SK-N-SH (cell line): Measurements from ENCODE around the gene HSPBP1.

Source experiments
- CHD2 ChIP-seq: fragments of 150-350 bp; IDR thresholded peaks from 2 replicates; pipeline ENCODE4 v1.6.1; 2018; ENCODE audit warnings: low read length; ENCODE audit not compliant: partially characterized antibody
- EP300 ChIP-seq, 2 experiments: IDR thresholded peaks; 2 replicates each; pipeline versions ENCODE4 v1.4.0 to v1.6.1; 2012; ENCODE audit warnings: borderline replicate concordance in 1 of 2, low read depth in 1 of 2, low read length in 1 of 2
- MXI1 ChIP-seq: IDR thresholded peaks from 2 replicates; pipeline ENCODE4 v1.6.1; 2012; ENCODE audit warnings: mild to moderate bottlenecking, low read depth, low read length, improper control_type of control experiment
- POLR2AphosphoS5 ChIP-seq: IDR thresholded peaks from 2 replicates; pipeline ENCODE4 v1.6.1; 2012; ENCODE audit warnings: low read depth, low read length
- RAD21 ChIP-seq: IDR thresholded peaks from 2 replicates; pipeline ENCODE4 v1.6.1; 2012; ENCODE audit warnings: mild to moderate bottlenecking, low read length
- TAF1 ChIP-seq: IDR thresholded peaks from 2 replicates; pipeline ENCODE4 v1.6.1; 2012; ENCODE audit warnings: low read depth, mild to moderate bottlenecking, low read length, moderate library complexity, borderline replicate concordance
- TCF12 ChIP-seq: IDR thresholded peaks from 2 replicates; pipeline ENCODE4 v1.4.0; 2012
- TF ChIP-seq, protein P1 (sequence below): fragments of 200-600 bp; sonication (generic); IDR thresholded peaks from 2 replicates; pipeline ENCODE4 v1.6.1; 2017; ENCODE audit warnings: antibody characterized with exemption, mild to moderate bottlenecking, moderate library complexity
- TF ChIP-seq, protein P2 (sequence below): IDR thresholded peaks from 2 replicates; pipeline ENCODE4 v1.4.0; 2012; ENCODE audit warnings: low read depth
- TF ChIP-seq, protein P3 (sequence below): fragments of 150-350 bp; IDR thresholded peaks from 2 replicates; pipeline ENCODE4 v1.6.1; 2016; ENCODE audit warnings: mild to moderate bottlenecking, low read depth, low read length

GRCh38 chr19:55289117-55289796 is 9.3 kb upstream of the HSPBP1 start:
- TF ChIP-seq, protein P1, sequence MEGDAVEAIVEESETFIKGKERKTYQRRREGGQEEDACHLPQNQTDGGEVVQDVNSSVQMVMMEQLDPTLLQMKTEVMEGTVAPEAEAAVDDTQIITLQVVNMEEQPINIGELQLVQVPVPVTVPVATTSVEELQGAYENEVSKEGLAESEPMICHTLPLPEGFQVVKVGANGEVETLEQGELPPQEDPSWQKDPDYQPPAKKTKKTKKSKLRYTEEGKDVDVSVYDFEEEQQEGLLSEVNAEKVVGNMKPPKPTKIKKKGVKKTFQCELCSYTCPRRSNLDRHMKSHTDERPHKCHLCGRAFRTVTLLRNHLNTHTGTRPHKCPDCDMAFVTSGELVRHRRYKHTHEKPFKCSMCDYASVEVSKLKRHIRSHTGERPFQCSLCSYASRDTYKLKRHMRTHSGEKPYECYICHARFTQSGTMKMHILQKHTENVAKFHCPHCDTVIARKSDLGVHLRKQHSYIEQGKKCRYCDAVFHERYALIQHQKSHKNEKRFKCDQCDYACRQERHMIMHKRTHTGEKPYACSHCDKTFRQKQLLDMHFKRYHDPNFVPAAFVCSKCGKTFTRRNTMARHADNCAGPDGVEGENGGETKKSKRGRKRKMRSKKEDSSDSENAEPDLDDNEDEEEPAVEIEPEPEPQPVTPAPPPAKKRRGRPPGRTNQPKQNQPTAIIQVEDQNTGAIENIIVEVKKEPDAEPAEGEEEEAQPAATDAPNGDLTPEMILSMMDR, result no peak
- no peak for TF ChIP-seq EP300 (IDR thresholded peaks at IDR 0.05; ENCODE audit: borderline replicate concordance in 1 of 2, low read depth in 1 of 2, low read length in 1 of 2)
- TF ChIP-seq RAD21, result no peak
- no peak for TF ChIP-seq POLR2AphosphoS5
- TF ChIP-seq, protein P2, sequence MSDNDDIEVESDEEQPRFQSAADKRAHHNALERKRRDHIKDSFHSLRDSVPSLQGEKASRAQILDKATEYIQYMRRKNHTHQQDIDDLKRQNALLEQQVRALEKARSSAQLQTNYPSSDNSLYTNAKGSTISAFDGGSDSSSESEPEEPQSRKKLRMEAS, result no peak
- TF ChIP-seq MXI1, result no peak
- TF ChIP-seq TCF12, result no peak
- TF ChIP-seq, protein P3, sequence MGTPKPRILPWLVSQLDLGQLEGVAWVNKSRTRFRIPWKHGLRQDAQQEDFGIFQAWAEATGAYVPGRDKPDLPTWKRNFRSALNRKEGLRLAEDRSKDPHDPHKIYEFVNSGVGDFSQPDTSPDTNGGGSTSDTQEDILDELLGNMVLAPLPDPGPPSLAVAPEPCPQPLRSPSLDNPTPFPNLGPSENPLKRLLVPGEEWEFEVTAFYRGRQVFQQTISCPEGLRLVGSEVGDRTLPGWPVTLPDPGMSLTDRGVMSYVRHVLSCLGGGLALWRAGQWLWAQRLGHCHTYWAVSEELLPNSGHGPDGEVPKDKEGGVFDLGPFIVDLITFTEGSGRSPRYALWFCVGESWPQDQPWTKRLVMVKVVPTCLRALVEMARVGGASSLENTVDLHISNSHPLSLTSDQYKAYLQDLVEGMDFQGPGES, result no peak
- TF ChIP-seq TAF1, result no peak
- TF ChIP-seq CHD2, result no peak
